C4-2B (cell line): ENCODE results near the gene ZNF3.

Experiments used
- H3K27ac ChIP-seq: fragments of 450-650 bp; 2 replicates; pipeline ENCODE4 v1.5.1; 2017
- ZFX ChIP-seq: fragments of 450-650 bp; IDR thresholded peaks from 2 replicates; pipeline ENCODE4 v1.6.1; 2017
- TF ChIP-seq, protein P1 (sequence below): fragments of 450-650 bp; conservative IDR thresholded peaks from 2 replicates; pipeline ENCODE4 v1.5.1; 2017; ENCODE audit warnings: mild to moderate bottlenecking

ZNF3 gene

DNA sequence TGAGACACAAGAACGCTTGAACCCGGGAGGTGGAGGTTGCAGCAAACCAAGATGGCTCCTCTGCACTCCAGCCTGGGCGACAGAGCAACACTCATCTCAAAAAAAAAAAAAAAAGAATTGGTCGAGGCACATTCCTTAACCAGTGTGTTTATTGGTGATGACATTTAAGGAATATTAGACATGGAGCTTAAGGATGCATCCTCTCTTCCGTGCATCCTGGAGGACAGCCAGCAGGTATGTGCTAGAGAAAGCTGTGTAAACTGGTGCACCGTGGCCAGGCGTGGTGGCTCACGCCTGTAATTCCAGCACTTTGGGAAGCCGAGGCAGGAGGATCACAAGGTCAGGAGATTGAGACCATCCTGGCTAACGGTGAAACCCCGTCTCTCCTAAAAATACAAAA is 54.3 kb downstream of the ZNF3 start:
- TF ChIP-seq, protein P1, sequence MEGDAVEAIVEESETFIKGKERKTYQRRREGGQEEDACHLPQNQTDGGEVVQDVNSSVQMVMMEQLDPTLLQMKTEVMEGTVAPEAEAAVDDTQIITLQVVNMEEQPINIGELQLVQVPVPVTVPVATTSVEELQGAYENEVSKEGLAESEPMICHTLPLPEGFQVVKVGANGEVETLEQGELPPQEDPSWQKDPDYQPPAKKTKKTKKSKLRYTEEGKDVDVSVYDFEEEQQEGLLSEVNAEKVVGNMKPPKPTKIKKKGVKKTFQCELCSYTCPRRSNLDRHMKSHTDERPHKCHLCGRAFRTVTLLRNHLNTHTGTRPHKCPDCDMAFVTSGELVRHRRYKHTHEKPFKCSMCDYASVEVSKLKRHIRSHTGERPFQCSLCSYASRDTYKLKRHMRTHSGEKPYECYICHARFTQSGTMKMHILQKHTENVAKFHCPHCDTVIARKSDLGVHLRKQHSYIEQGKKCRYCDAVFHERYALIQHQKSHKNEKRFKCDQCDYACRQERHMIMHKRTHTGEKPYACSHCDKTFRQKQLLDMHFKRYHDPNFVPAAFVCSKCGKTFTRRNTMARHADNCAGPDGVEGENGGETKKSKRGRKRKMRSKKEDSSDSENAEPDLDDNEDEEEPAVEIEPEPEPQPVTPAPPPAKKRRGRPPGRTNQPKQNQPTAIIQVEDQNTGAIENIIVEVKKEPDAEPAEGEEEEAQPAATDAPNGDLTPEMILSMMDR, result no peak
- no peak overlapping the region for H3K27ac ChIP-seq

- H3K27ac ChIP-seq, result no peak overlapping the region
- no peak for TF ChIP-seq ZFX
- TF ChIP-seq, protein P1, result no peak
These were observed 57.4 kb downstream of the ZNF3 start for GRCh38 chr7:100024020-100024619.

GRCh38 chr7:100023526-100023925 is 58.0 kb downstream of the ZNF3 start:
- TF ChIP-seq, protein P1, result no peak
- no peak for TF ChIP-seq ZFX
- H3K27ac ChIP-seq, result no peak overlapping the region

DNA sequence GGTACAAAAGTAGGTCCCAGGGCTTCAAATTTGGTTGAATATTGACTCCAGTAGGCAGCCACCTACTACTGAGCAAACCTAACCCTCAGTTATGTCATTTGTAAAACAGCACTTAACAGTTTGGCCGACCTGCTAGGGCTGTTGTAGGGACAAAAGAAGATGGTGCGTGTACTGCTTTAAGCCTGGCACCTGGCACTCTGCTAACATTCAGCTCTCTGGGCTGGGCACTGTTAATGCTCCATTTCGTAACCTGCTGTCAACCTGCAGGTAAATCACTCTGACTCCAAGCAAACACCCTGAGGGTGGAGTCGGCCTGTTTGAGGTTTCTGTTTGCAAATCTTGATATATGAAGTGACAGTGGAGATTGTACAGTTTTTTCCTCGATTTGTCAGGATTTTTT is 58.9 kb downstream of the ZNF3 start:
- TF ChIP-seq, protein P1, result no peak
- TF ChIP-seq ZFX, result no peak
- H3K27ac ChIP-seq, result peak overlapping the region; percentile 0; the same call in 1 of the 2 replicates

DNA sequence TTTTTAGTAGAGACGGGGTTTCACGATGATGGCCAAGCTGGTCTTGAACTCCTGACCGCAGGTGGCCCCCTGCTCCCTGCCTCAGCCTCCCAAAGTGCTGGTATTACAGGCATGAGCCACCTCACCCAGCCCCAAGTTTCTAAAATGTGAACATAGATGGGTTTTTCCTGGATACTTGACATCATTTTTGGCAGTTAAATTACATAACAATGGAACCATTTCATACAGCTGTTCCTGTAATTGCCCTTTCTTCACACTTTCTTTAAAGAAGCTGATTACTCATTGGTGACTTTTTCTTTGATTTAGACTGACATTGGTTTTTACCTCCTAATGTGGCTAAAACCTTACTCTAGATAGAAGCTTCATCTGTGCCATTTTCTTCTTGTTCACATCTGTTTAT is 60.2 kb downstream of the ZNF3 start:
- H3K27ac ChIP-seq, result no peak overlapping the region
- TF ChIP-seq, protein P1, result no peak
- TF ChIP-seq ZFX, result no peak
